K562 (cell line): Measurements from ENCODE around the gene GMDS. TPM values are rescaled to one million over a fixed set of nuclear protein-coding genes. Genes with fewer than 3 reads are reported as not detected.

Experiments used
- ATAC-seq: fragments of 200-7000 bp; cut with Tn5 transposase; 3 replicates; pipeline ENCODE4 v1.9.1; 2020; ENCODE audit warnings: moderate library complexity
- BruUV-seq: library from RNA; stranded (reverse); fragments of 400-500 nt; replicated peaks from 2 replicates; lab custom pipeline; 2021; lab: Mats Ljungman, UMichigan
- CTCF ChIA-PET: fragments of 300-600 bp; formaldehyde crosslinking; extraction: SDS; loops from one replicate; lab custom pipeline; 2021; ENCODE audit warnings: low intra/inter-chr PET ratio; lab: Yijun Ruan, JAX
- POLR2A ChIA-PET: fragments of 300-600, 350-650 bp; sonication (Branson Sonifier 250); formaldehyde crosslinking; extraction: SDS; loops from one replicate; lab custom pipeline; 2021; ENCODE audit warnings: antibody characterized with exemption, inconsistent platforms; lab: Yijun Ruan, JAX
- DNase-seq, 4 experiments: peaks; one replicate each; pipeline versions ENCODE4 v3.0.0 to v3.0.0-alpha.2; 2011 to 2018; ENCODE audit warnings: low spot score in 3 of 4, mixed read lengths in 3 of 4; ENCODE audit errors: extremely low read depth in 1 of 4
- FAIRE-seq: peaks from 2 replicates; lab custom pipeline; 2011; peaks lifted over from hg19 to GRCh38; lab: Jason Lieb, UNC
- H2AFZ ChIP-seq: 2 replicates; pipeline ENCODE4 v1.6.0; 2011; ENCODE audit warnings: low read depth, low read length, control low read depth, inconsistent platforms
- H3K27ac ChIP-seq: fragments of 200-600 bp; 3 replicates; pipeline ENCODE4 v1.8.0; 2011; ENCODE audit warnings: low read depth, mild to moderate bottlenecking, control low read depth, inconsistent platforms, low read length, moderate library complexity, mixed read lengths; ENCODE audit errors: extremely low read depth
- H3K27me3 ChIP-seq, 2 experiments: fragments of 300-600 bp in 1 of 2; 2 replicates in 1 of 2; 3 replicates in 1 of 2; pipeline versions ENCODE4 v1.6.0 to v1.8.0; 2011; ENCODE audit warnings: inconsistent platforms in 2 of 2, low read length in 2 of 2, mild to moderate bottlenecking in 1 of 2, mixed read lengths in 1 of 2, moderate library complexity in 1 of 2; ENCODE audit not compliant: control insufficient read depth in 2 of 2, insufficient read depth in 2 of 2
- H3K36me3 ChIP-seq: fragments of 300-600 bp; 3 replicates; pipeline ENCODE4 v1.8.0; 2011; ENCODE audit warnings: mild to moderate bottlenecking, low read length, inconsistent platforms; ENCODE audit not compliant: control insufficient read depth, insufficient read depth
- H3K4me1 ChIP-seq, 2 experiments: fragments of 200-600 bp in 1 of 2; replicated peaks in 1 of 2; 2 replicates in 1 of 2; 3 replicates in 1 of 2; pipeline versions ENCODE4 v1.5.1 to v1.8.0; 2011; ENCODE audit warnings: inconsistent platforms in 2 of 2, low read length in 2 of 2, mild to moderate bottlenecking in 1 of 2, mixed read lengths in 1 of 2, moderate library complexity in 1 of 2; ENCODE audit not compliant: control insufficient read depth in 2 of 2, insufficient read depth in 2 of 2
- H3K4me2 ChIP-seq: 2 replicates; pipeline ENCODE4 v1.6.1; 2011; ENCODE audit warnings: low read length, control low read depth, inconsistent platforms, mixed read lengths; ENCODE audit not compliant: insufficient read depth
- H3K4me3 ChIP-seq: fragments of 200-600 bp; sonication (generic), shearing (Covaris generic); 2 replicates; pipeline ENCODE4 v1.5.1; 2016; ENCODE audit warnings: control low read depth, inconsistent platforms
- H3K79me2 ChIP-seq: fragments of 200-600 bp; 3 replicates; pipeline ENCODE4 v1.8.0; 2011; ENCODE audit warnings: low read length, inconsistent platforms; ENCODE audit not compliant: control insufficient read depth, insufficient read depth
- H3K9ac ChIP-seq, 2 experiments: 2 replicates each; pipeline versions ENCODE4 v1.6.0 to v1.6.1; 2011; ENCODE audit warnings: low read depth in 2 of 2, low read length in 2 of 2, control low read depth in 1 of 2, inconsistent platforms in 1 of 2, mild to moderate bottlenecking in 1 of 2, mixed read lengths in 1 of 2; ENCODE audit not compliant: insufficient read depth in 1 of 2
- H3K9me1 ChIP-seq: one replicate; pipeline ENCODE4 v1.6.0; 2011; ENCODE audit warnings: inconsistent platforms, mild to moderate bottlenecking, low read length, moderate library complexity; ENCODE audit not compliant: control insufficient read depth, insufficient read depth
- H3K9me3 ChIP-seq: replicated peaks from 2 replicates; pipeline ENCODE4 v1.5.1; 2011; ENCODE audit warnings: low read depth, low read length, inconsistent platforms; ENCODE audit not compliant: control insufficient read depth, insufficient read depth
- H4K20me1 ChIP-seq: replicated peaks from 2 replicates; pipeline ENCODE4 v1.6.1; 2011; ENCODE audit warnings: low read length, inconsistent platforms, mixed read lengths; ENCODE audit not compliant: control insufficient read depth, insufficient read depth
- BCLAF1 ChIP-seq, 2 experiments: fragments of 450-650 bp in 1 of 2; IDR thresholded peaks; 2 replicates each; pipeline ENCODE4 v1.6.1; 2011 to 2017; ENCODE audit warnings: low read depth in 2 of 2, antibody characterized with exemption in 1 of 2, borderline replicate concordance in 1 of 2, low read length in 1 of 2, mild to moderate bottlenecking in 1 of 2, mixed read lengths in 1 of 2; ENCODE audit not compliant: control insufficient read depth in 1 of 2
- BCOR ChIP-seq: fragments of 450-650 bp; IDR thresholded peaks from 2 replicates; pipeline ENCODE4 v1.6.1; 2016
- BRD4 ChIP-seq: fragments of 200-600 bp; sonication (generic); IDR thresholded peaks from 2 replicates; pipeline ENCODE4 v1.6.1; 2017; ENCODE audit warnings: inconsistent platforms
- E2F6 ChIP-seq, 2 experiments: IDR thresholded peaks; 2 replicates each; pipeline ENCODE4 v1.6.1; 2011; ENCODE audit warnings: borderline replicate concordance in 1 of 2, control low read depth in 1 of 2, low read depth in 1 of 2, low read length in 1 of 2, mild to moderate bottlenecking in 1 of 2, mixed read lengths in 1 of 2, moderate library complexity in 1 of 2; ENCODE audit not compliant: insufficient read depth in 1 of 2, insufficient read length in 1 of 2, poor library complexity in 1 of 2, severe bottlenecking in 1 of 2; ENCODE audit errors: extremely low read depth in 1 of 2
- EHMT2 ChIP-seq: fragments of 450-650 bp; IDR thresholded peaks from 2 replicates; pipeline ENCODE4 v1.6.1; 2018; ENCODE audit warnings: antibody characterized with exemption
- FUS ChIP-seq: fragments of 200-400 bp; formaldehyde crosslinking; optimal IDR thresholded peaks from 2 replicates; pipeline ENCODE3; 2017; ENCODE audit warnings: low read depth, low read length
- HMGN3 ChIP-seq: IDR thresholded peaks from 2 replicates; pipeline ENCODE4 v1.6.1; 2011; ENCODE audit warnings: borderline replicate concordance, low read depth, mild to moderate bottlenecking, mixed read lengths, low read length; ENCODE audit not compliant: insufficient read length; ENCODE audit errors: extremely low read depth
- TFAM ChIP-seq: fragments of 250-450 bp; sonication (Bioruptor Pico); conservative IDR thresholded peaks from 2 replicates; pipeline ENCODE4 v1.5.0; 2021; ENCODE audit warnings: mild to moderate bottlenecking, moderate library complexity
- ZNF311 ChIP-seq: fragments of 250-450 bp; sonication (Bioruptor Pico); IDR thresholded peaks from 2 replicates; pipeline ENCODE4 v1.4.0; 2020; ENCODE audit warnings: mild to moderate bottlenecking, moderate library complexity
- ZNF551 ChIP-seq: fragments of 250-450 bp; sonication (Bioruptor Pico); IDR thresholded peaks from 2 replicates; pipeline ENCODE4 v1.5.0; 2021; ENCODE audit warnings: mild to moderate bottlenecking, moderate library complexity
- ZNF609 ChIP-seq: sonication (generic); formaldehyde crosslinking; IDR thresholded peaks from 2 replicates; pipeline ENCODE4 v1.8.1; 2023; ENCODE audit warnings: missing genetic modification reagents, mild to moderate bottlenecking, borderline replicate concordance
- ZNF696 ChIP-seq: fragments of 250-450 bp; sonication (Bioruptor Pico); conservative IDR thresholded peaks from 2 replicates; pipeline ENCODE4 v1.4.0; 2020; ENCODE audit warnings: mild to moderate bottlenecking, moderate library complexity
- whole genome bisulfite sequencing: fragments of 100-300 bp; shearing (Covaris generic); methylation state at CpG from one replicate; pipeline ENCODE4 v1.1.6; 2016; ENCODE audit warnings: low coverage, mixed read lengths; ENCODE audit not compliant: insufficient coverage; ENCODE audit errors: missing lambda C conversion rate; 5-methylcytosine and 5-hydroxymethylcytosine counted together
- in situ Hi-C: fragments of 300-500 bp; cut with MboI; formaldehyde crosslinking; loops from 4 replicates; pipeline ENCODE4 v1.15.0; 2018; ENCODE audit warnings: inconsistent platforms, mixed read lengths
- intact Hi-C: fragments of 100-400 bp; cut with micrococcal nuclease; formaldehyde crosslinking; loops from 2 replicates; pipeline ENCODE4 v1.14.2; 2022
- polyA plus RNA-seq, 8 experiments: library from polyadenylated mRNA; depleted of rRNA in 4 of 8; stranded (reverse) in 5 of 8; unstranded in 3 of 8; fragments of >200 nt; fragmentation: Nextera tagmentation in 2 of 8; fragmentation: Illumina TruSeq in 1 of 8; extraction: Ambion mirVana in 2 of 8; extraction: Trizol in 1 of 8; gene quantifications; 2 replicates each; pipeline versions ENCODE4 v1.2.1 to v1.2.3, GENCODE V29; 2011 to 2014; ENCODE audit warnings: inconsistent platforms in 1 of 8, missing spikeins in 1 of 8
- total RNA-seq, 7 experiments: library from RNA; depleted of rRNA in 6 of 7; stranded (reverse); fragments of >200 nt in 6 of 7; fragmentation: Illumina TruSeq in 2 of 7; extraction: Trizol in 2 of 7; gene quantifications; 2 replicates each; pipeline versions ENCODE4 v1.2.1 to v1.2.3, GENCODE V29; 2011 to 2021; ENCODE audit warnings: low replicate concordance in 1 of 7

GMDS gene
- total and polyA plus RNA-seq, 9 of the 15 experiments (the other 6 are each of a cell fraction or from before 2014, with no cell fraction given) = 0.48 to 31.8 (median 13.4) TPM

- ChIA-PET POLR2A (interaction anchor here (0.5 to 0.7 kb wide), 2 partner anchors 482 to 1265 kb away, joined by 3 to 4 read pairs; no protein-coding TSS in a partner anchor), CTCF (no interaction called here)
- no peak for ATAC-seq
- Histone ChIP-seq H3K36me3 (no peaks in the 10 kb centered on the region), H3K27ac (no peak overlapping the region), H3K4me2 (no peak overlapping the region), H3K9me1 (no peaks in the 10 kb centered on the region), H3K79me2 (no peaks in the 10 kb centered on the region), H3K27me3 (peaks cover 12 to 30% of the 10 kb centered on the region in 2 experiments), H3K9ac (no peak overlapping the region), H4K20me1 (no peaks in the 10 kb centered on the region), H3K9me3 (no peaks in the 10 kb centered on the region), H3K4me3 (no peak overlapping the region), H2AFZ (no peak overlapping the region), H3K4me1 (no peaks in the 10 kb centered on the region)
- no peak for FAIRE-seq
- WGBS = 2% methylated on average over 7 of the region's 7 CpGs
- DNase-seq = no peak
- in situ Hi-C loops (no loop called here), intact Hi-C loops (no loop called here)
- BruUV-seq = no TSS peak
- no peak for TF ChIP-seq BCOR
- no peak for TF ChIP-seq ZNF609 (CRISPR knock-in tag)
- TF ChIP-seq ZNF311 (CRISPR knock-in tag) = no peak
- no peak for TF ChIP-seq TFAM
- TF ChIP-seq BRD4 = no peak
- TF ChIP-seq HMGN3 = no peak
- TF ChIP-seq E2F6 (IDR thresholded peaks at IDR 0.05; ENCODE audit: borderline replicate concordance in 1 of 2, extremely low read depth in 1 of 2, insufficient read depth in 1 of 2, insufficient read length in 1 of 2, low read depth in 1 of 2, low read length in 1 of 2, poor library complexity in 1 of 2, severe bottlenecking in 1 of 2) = no peak
- TF ChIP-seq BCLAF1 (IDR thresholded peaks at IDR 0.05; ENCODE audit: borderline replicate concordance in 1 of 2, control insufficient read depth in 1 of 2, low read depth in 2 of 2, low read length in 1 of 2) = no peak
- TF ChIP-seq ZNF696 (CRISPR knock-in tag) = no peak
- no peak for TF ChIP-seq ZNF551 (CRISPR knock-in tag)
- no peak for TF ChIP-seq FUS
- TF ChIP-seq EHMT2 = no peak
Measured at GRCh38 chr6:1767481-1768246, 477.7 kb downstream of the GMDS start.
